IMR-90 (cell line): Measurements from ENCODE around the gene PKHD1. TPM values are rescaled to one million over a fixed set of nuclear protein-coding genes. Genes with fewer than 3 reads are reported as not detected.

ENCODE experiments used
- ATAC-seq: fragments of 200-7000 bp; cut with Tn5 transposase; 2 replicates; pipeline ENCODE4 v1.9.1; 2020; ENCODE audit warnings: low read depth, mild to moderate bottlenecking, moderate library complexity
- BruUV-seq: library from RNA; stranded (reverse); fragments of 400-500 nt; replicated peaks from 2 replicates; lab custom pipeline; 2021; lab: Mats Ljungman, UMichigan
- CTCF ChIA-PET: fragments of 300-600 bp; formaldehyde crosslinking; extraction: SDS; loops from one replicate; lab custom pipeline; 2021; ENCODE audit warnings: antibody characterized with exemption; lab: Yijun Ruan, JAX
- POLR2A ChIA-PET: fragments of 300-600 bp; sonication (Branson Sonifier 250); formaldehyde crosslinking; loops from one replicate; lab custom pipeline; 2022; ENCODE audit warnings: antibody characterized with exemption; ENCODE audit not compliant: unreplicated experiment; lab: Charles Lee
- DNase-seq: peaks from one replicate; pipeline ENCODE4 v3.0.0; 2013
- H2AFZ ChIP-seq: replicated peaks from 2 replicates; pipeline ENCODE3; 2013; ENCODE audit warnings: low read length, mild to moderate bottlenecking; ENCODE audit not compliant: poor library complexity
- H2AK5ac ChIP-seq: 2 replicates; pipeline ENCODE4 v1.6.1; 2013; ENCODE audit warnings: low read depth, low read length, inconsistent platforms
- H2AK9ac ChIP-seq: replicated peaks from 2 replicates; pipeline ENCODE3; 2013; ENCODE audit warnings: mild to moderate bottlenecking, low read depth, low read length, moderate library complexity; ENCODE audit not compliant: poor library complexity
- H2BK120ac ChIP-seq: 2 replicates; pipeline ENCODE4 v1.6.1; 2013; ENCODE audit warnings: low read depth, low read length, inconsistent platforms
- H2BK15ac ChIP-seq: 3 replicates; pipeline ENCODE4 v1.6.1; 2013; ENCODE audit warnings: low read depth, low read length, inconsistent platforms
- H2BK20ac ChIP-seq: 2 replicates; pipeline ENCODE4 v1.6.1; 2013; ENCODE audit warnings: low read depth, mild to moderate bottlenecking, inconsistent platforms, low read length, moderate library complexity
- H2BK5ac ChIP-seq: 2 replicates; pipeline ENCODE4 v1.6.1; 2013; ENCODE audit warnings: mild to moderate bottlenecking, low read depth, low read length, inconsistent platforms; ENCODE audit not compliant: poor library complexity, severe bottlenecking
- H3K14ac ChIP-seq: replicated peaks from 2 replicates; pipeline ENCODE4 v1.6.1; 2013; ENCODE audit warnings: low read depth, low read length, inconsistent platforms
- H3K18ac ChIP-seq: 2 replicates; pipeline ENCODE4 v1.6.1; 2013; ENCODE audit warnings: low read depth, low read length, control low read depth
- H3K23ac ChIP-seq: 2 replicates; pipeline ENCODE4 v1.6.1; 2013; ENCODE audit warnings: low read depth, low read length, inconsistent platforms
- H3K27ac ChIP-seq: 2 replicates; pipeline ENCODE4 v1.5.1; 2013; ENCODE audit warnings: mild to moderate bottlenecking, control low read depth, low read length; ENCODE audit not compliant: insufficient read depth
- H3K27me3 ChIP-seq: 2 replicates; pipeline ENCODE4 v1.6.1; 2013; ENCODE audit warnings: low read length; ENCODE audit not compliant: control insufficient read depth, insufficient read depth
- H3K36me3 ChIP-seq: 2 replicates; pipeline ENCODE4 v1.6.1; 2013; ENCODE audit warnings: low read length, mixed read lengths; ENCODE audit not compliant: control insufficient read depth, insufficient read depth
- H3K4ac ChIP-seq: 2 replicates; pipeline ENCODE4 v1.6.1; 2013; ENCODE audit warnings: low read depth, low read length, inconsistent platforms
- H3K4me1 ChIP-seq: 2 replicates; pipeline ENCODE4 v1.6.1; 2013; ENCODE audit warnings: low read length, mixed read lengths; ENCODE audit not compliant: control insufficient read depth, insufficient read depth
- H3K4me2 ChIP-seq: 2 replicates; pipeline ENCODE4 v1.6.1; 2013; ENCODE audit warnings: low read depth, mild to moderate bottlenecking, control low read depth, low read length, moderate library complexity
- H3K4me3 ChIP-seq: 2 replicates; pipeline ENCODE4 v1.5.1; 2013; ENCODE audit warnings: low read depth, mild to moderate bottlenecking, control low read depth, low read length, moderate library complexity; ENCODE audit not compliant: insufficient read depth
- H3K56ac ChIP-seq: 2 replicates; pipeline ENCODE4 v1.6.1; 2013; ENCODE audit warnings: low read length, inconsistent platforms; ENCODE audit not compliant: insufficient read depth; ENCODE audit errors: extremely low read depth
- H3K79me1 ChIP-seq, 2 experiments: 2 replicates each; pipeline ENCODE4 v1.6.1; 2013; ENCODE audit warnings: low read length in 2 of 2, inconsistent platforms in 1 of 2, low read depth in 1 of 2
- H3K9ac ChIP-seq: 2 replicates; pipeline ENCODE4 v1.6.1; 2013; ENCODE audit warnings: low read depth, low read length, control low read depth
- H3K9me1 ChIP-seq: 2 replicates; pipeline ENCODE4 v1.6.1; 2013; ENCODE audit warnings: low read length, inconsistent platforms; ENCODE audit not compliant: insufficient read depth
- H3K9me3 ChIP-seq: 2 replicates; pipeline ENCODE4 v1.6.1; 2013; ENCODE audit warnings: low read length; ENCODE audit not compliant: control insufficient read depth, insufficient read depth
- H4K20me1 ChIP-seq: 2 replicates; pipeline ENCODE4 v1.6.1; 2013; ENCODE audit warnings: low read length, inconsistent platforms; ENCODE audit not compliant: insufficient read depth
- H4K5ac ChIP-seq: 2 replicates; pipeline ENCODE4 v1.6.1; 2013; ENCODE audit warnings: mild to moderate bottlenecking, low read depth, low read length, control low read depth
- H4K8ac ChIP-seq, 2 experiments: 2 replicates each; pipeline ENCODE4 v1.6.1; 2013; ENCODE audit warnings: low read depth in 2 of 2, low read length in 2 of 2, control low read depth in 1 of 2, inconsistent platforms in 1 of 2
- H4K91ac ChIP-seq: 2 replicates; pipeline ENCODE4 v1.6.1; 2013; ENCODE audit warnings: low read depth, low read length, inconsistent platforms; ENCODE audit not compliant: insufficient read depth
- BHLHE40 ChIP-seq: fragments of 150-350 bp; IDR thresholded peaks from 2 replicates; pipeline ENCODE4 v1.6.1; 2016; ENCODE audit warnings: mild to moderate bottlenecking, low read depth, low read length
- CEBPB ChIP-seq: IDR thresholded peaks from 2 replicates; pipeline ENCODE4 v1.6.1; 2012; ENCODE audit warnings: low read depth, low read length, improper control_type of control experiment
- CHD1 ChIP-seq: IDR thresholded peaks from 2 replicates; pipeline ENCODE4 v1.6.1; 2012; ENCODE audit warnings: low read depth, low read length, improper control_type of control experiment
- CTCF ChIP-seq: conservative IDR thresholded peaks from 2 replicates; pipeline ENCODE4 v1.5.1; 2012; ENCODE audit warnings: mild to moderate bottlenecking, low read depth, low read length, improper control_type of control experiment
- FOS ChIP-seq: fragments of 150-350 bp; IDR thresholded peaks from 2 replicates; pipeline ENCODE4 v1.6.1; 2016; ENCODE audit warnings: low read depth, low read length
- MAZ ChIP-seq: IDR thresholded peaks from 2 replicates; pipeline ENCODE4 v1.6.1; 2012; ENCODE audit warnings: low read depth, mild to moderate bottlenecking, low read length, improper control_type of control experiment, moderate library complexity, borderline replicate concordance
- NFE2L2 ChIP-seq: fragments of 150-350 bp; IDR thresholded peaks from 2 replicates; pipeline ENCODE4 v1.6.1; 2016; ENCODE audit warnings: low read depth, mild to moderate bottlenecking, low read length
- RAD21 ChIP-seq: IDR thresholded peaks from 2 replicates; pipeline ENCODE4 v1.6.1; 2012; ENCODE audit warnings: low read length, improper control_type of control experiment
- WGBS, 2 experiments: methylation state at CpG; one replicate each; pipeline versions ENCODE4 v1.1.5 to v1.1.7; 2013; ENCODE audit warnings: missing lambda C conversion rate in 2 of 2; ENCODE audit not compliant: insufficient read length in 1 of 2; ENCODE audit errors: extremely low coverage in 2 of 2; 5-methylcytosine and 5-hydroxymethylcytosine counted together
- dilution Hi-C: fragments of 300-500 bp; cut with HindIII; formaldehyde crosslinking; loops from one replicate; pipeline ENCODE4 v1.14.3; 2018; ENCODE audit warnings: low sequenced_read_pairs; ENCODE audit not compliant: unreplicated experiment
- in situ Hi-C: fragments of 300-500 bp; cut with MboI; formaldehyde crosslinking; loops from 3 replicates; pipeline ENCODE4 v1.14.3; 2019; ENCODE audit warnings: low sequenced_read_pairs, inconsistent platforms, mixed read lengths
- intact Hi-C: fragments of 100-400 bp; cut with micrococcal nuclease; formaldehyde crosslinking; loops from 2 replicates; pipeline ENCODE4 v1.10.0; 2022
- polyA plus RNA-seq, 3 experiments: library from polyadenylated mRNA; depleted of rRNA; stranded (reverse); fragments of >200 nt; gene quantifications; 2 replicates each; pipeline ENCODE4 v1.2.3, GENCODE V29; 2012; ENCODE audit warnings: low replicate concordance in 1 of 3
- total RNA-seq: library from RNA; depleted of rRNA; stranded (reverse); fragments of >200 nt; gene quantifications from 2 replicates; pipeline ENCODE4 v1.2.3, GENCODE V29; 2012
- TF ChIP-seq, protein P1 (sequence below): fragments of 150-350 bp; IDR thresholded peaks from 2 replicates; pipeline ENCODE4 v1.6.1; 2016; ENCODE audit warnings: low read depth, mild to moderate bottlenecking, low read length, moderate library complexity, borderline replicate concordance
- TF ChIP-seq, protein P2 (sequence below): fragments of 150-350 bp; IDR thresholded peaks from 2 replicates; pipeline ENCODE4 v1.6.1; 2017; ENCODE audit warnings: mild to moderate bottlenecking, antibody characterized with exemption, low read length, low read depth

The PKHD1 gene
- total and polyA plus RNA-seq, 2 of the 4 experiments (the other 2 are of a cell fraction): not detected

- H4K8ac ChIP-seq: no peak overlapping the region
- no peak overlapping the region for H2BK15ac ChIP-seq
- no peak overlapping the region for H2BK5ac ChIP-seq
- ChIA-PET CTCF (no interaction called here), POLR2A (interaction anchor here (0.6 kb wide), 1 partner anchor 11 kb away, joined by 3 read pairs; no protein-coding TSS in a partner anchor)
- no peaks in the 10 kb centered on the region for H3K9me1 ChIP-seq
- no peaks in the 10 kb centered on the region for H3K36me3 ChIP-seq
- no CpG with 5 or more reads among the region's 3 CpGs for WGBS, 2 experiments
- H3K9me3 ChIP-seq: no peaks in the 10 kb centered on the region; the same call in 1 of the 2 replicates
- H3K4me2 ChIP-seq: no peak overlapping the region
- DNase-seq (no peak), ATAC-seq (no peak)
- no peak overlapping the region for H4K5ac ChIP-seq
- no peak overlapping the region for H3K9ac ChIP-seq
- no peak overlapping the region for H2BK120ac ChIP-seq
- H3K18ac ChIP-seq: no peak overlapping the region
- no peak overlapping the region for H3K14ac ChIP-seq
- H3K79me1 ChIP-seq: no peaks in the 10 kb centered on the region
- no peak overlapping the region for H3K56ac ChIP-seq
- H2BK20ac ChIP-seq: no peak overlapping the region
- no peak overlapping the region for H3K23ac ChIP-seq
- H2AFZ ChIP-seq: no peak overlapping the region
- dilution Hi-C loops (no loop called here), in situ Hi-C loops (no loop called here), intact Hi-C loops (no loop called here)
- no peaks in the 10 kb centered on the region for H3K4me1 ChIP-seq
- no peak overlapping the region for H3K4me3 ChIP-seq
- H2AK5ac ChIP-seq: no peak overlapping the region
- no TSS peak for BruUV-seq
- H4K91ac ChIP-seq: no peak overlapping the region
- H2AK9ac ChIP-seq: no peak overlapping the region
- H4K20me1 ChIP-seq: no peaks in the 10 kb centered on the region
- TF ChIP-seq, protein P1, sequence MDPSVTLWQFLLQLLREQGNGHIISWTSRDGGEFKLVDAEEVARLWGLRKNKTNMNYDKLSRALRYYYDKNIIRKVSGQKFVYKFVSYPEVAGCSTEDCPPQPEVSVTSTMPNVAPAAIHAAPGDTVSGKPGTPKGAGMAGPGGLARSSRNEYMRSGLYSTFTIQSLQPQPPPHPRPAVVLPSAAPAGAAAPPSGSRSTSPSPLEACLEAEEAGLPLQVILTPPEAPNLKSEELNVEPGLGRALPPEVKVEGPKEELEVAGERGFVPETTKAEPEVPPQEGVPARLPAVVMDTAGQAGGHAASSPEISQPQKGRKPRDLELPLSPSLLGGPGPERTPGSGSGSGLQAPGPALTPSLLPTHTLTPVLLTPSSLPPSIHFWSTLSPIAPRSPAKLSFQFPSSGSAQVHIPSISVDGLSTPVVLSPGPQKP: no peak
- TF ChIP-seq NFE2L2 (no peak), CEBPB (no peak), CHD1 (no peak), MAZ (no peak), FOS (no peak), CTCF (no peak), BHLHE40 (no peak), RAD21 (no peak)
- TF ChIP-seq, protein P2, sequence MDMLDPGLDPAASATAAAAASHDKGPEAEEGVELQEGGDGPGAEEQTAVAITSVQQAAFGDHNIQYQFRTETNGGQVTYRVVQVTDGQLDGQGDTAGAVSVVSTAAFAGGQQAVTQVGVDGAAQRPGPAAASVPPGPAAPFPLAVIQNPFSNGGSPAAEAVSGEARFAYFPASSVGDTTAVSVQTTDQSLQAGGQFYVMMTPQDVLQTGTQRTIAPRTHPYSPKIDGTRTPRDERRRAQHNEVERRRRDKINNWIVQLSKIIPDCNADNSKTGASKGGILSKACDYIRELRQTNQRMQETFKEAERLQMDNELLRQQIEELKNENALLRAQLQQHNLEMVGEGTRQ: no peak
- H3K27ac ChIP-seq: no peak overlapping the region
- no peak overlapping the region for H3K4ac ChIP-seq
- no peaks in the 10 kb centered on the region for H3K27me3 ChIP-seq
These were observed 195.1 kb downstream of the PKHD1 start for GRCh38 chr6:51892339-51892738.
